Epithelial cell of proximal tubule (primary cell): Measurements from ENCODE around the gene PBLD. TPM values are rescaled to one million over a fixed set of nuclear protein-coding genes. Genes with fewer than 3 reads are reported as not detected.

Source experiments
- DNase-seq: peaks from one replicate; pipeline ENCODE4 v3.0.0-alpha.2; 2011; ENCODE audit warnings: low read depth
- H3K4me3 ChIP-seq: 2 replicates; pipeline ENCODE4 v1.5.1; 2011; ENCODE audit warnings: low read depth, mild to moderate bottlenecking, low read length
- CTCF ChIP-seq: conservative IDR thresholded peaks from 2 replicates; pipeline ENCODE4 v1.5.1; 2012; ENCODE audit warnings: low read depth, mild to moderate bottlenecking, low read length
- total RNA-seq: library from RNA; depleted of rRNA; stranded (reverse); fragments of >200 nt; gene quantifications from 2 replicates; pipeline ENCODE4 v1.2.3, GENCODE V29; 2015

Gene PBLD
- total RNA-seq, 1 donor from 2014 or later = 1.7 TPM

GRCh38 chr10:68301790-68302502, 30.8 kb downstream of the PBLD start:
- TF ChIP-seq CTCF = peak; percentile 61
- DNase-seq = no peak
- no peak overlapping the region for H3K4me3 ChIP-seq

- no peak for DNase-seq
- no peak overlapping the region for H3K4me3 ChIP-seq
- no peak for TF ChIP-seq CTCF
These were observed 31.4 kb downstream of the PBLD start for GRCh38 chr10:68301301-68301700.

- TF ChIP-seq CTCF = no peak
- no peak overlapping the region for H3K4me3 ChIP-seq
- no peak for DNase-seq
These were observed 35.7 kb downstream of the PBLD start for GRCh38 chr10:68296843-68297663.

GRCh38 chr10:68290736-68291135, 42.0 kb downstream of the PBLD start:
- H3K4me3 ChIP-seq = no peak overlapping the region
- no peak for TF ChIP-seq CTCF
- no peak for DNase-seq

- no peak overlapping the region for H3K4me3 ChIP-seq
- TF ChIP-seq CTCF = no peak
- DNase-seq = no peak
These were observed 44.0 kb downstream of the PBLD start for GRCh38 chr10:68288717-68289116.

- no peak for DNase-seq
- TF ChIP-seq CTCF = no peak
- H3K4me3 ChIP-seq = no peak overlapping the region
These were observed 48.4 kb downstream of the PBLD start for GRCh38 chr10:68284062-68285001.
